Lung (tissue), 12 donors: Measurements from ENCODE around the gene FMN1. TPM values are rescaled to one million over a fixed set of nuclear protein-coding genes. Genes with fewer than 3 reads are reported as not detected.

Experiments
- ATAC-seq: fragments of 200-7000 bp; cut with Tn5 transposase; one replicate; pipeline ENCODE4 v1.9.1; 2020; ENCODE audit warnings: moderate number of reproducible peaks; ENCODE audit not compliant: insufficient read depth, low FRiP score
- DNase-seq, 3 donors: peaks; one replicate each; pipeline ENCODE4 v3.0.0-alpha.2; 2013 to 2017
- H3K27ac ChIP-seq, 2 donors: one replicate each; pipeline ENCODE4 v1.5.1; 2013; ENCODE audit warnings: mild to moderate bottlenecking in 2 of 2, moderate library complexity in 2 of 2, control low read depth in 1 of 2, inconsistent platforms in 1 of 2, low read depth in 1 of 2, low read length in 1 of 2
- H3K27me3 ChIP-seq, 3 donors: one replicate each; pipeline ENCODE4 v1.5.1; 2013; ENCODE audit warnings: low read length in 2 of 3; ENCODE audit not compliant: control insufficient read depth in 3 of 3, insufficient read depth in 3 of 3
- H3K36me3 ChIP-seq, 4 donors: one replicate each; pipeline ENCODE4 v1.5.1; 2013; ENCODE audit warnings: low read length in 4 of 4, mild to moderate bottlenecking in 1 of 4, moderate library complexity in 1 of 4; ENCODE audit not compliant: control insufficient read depth in 4 of 4, insufficient read depth in 4 of 4
- H3K4me1 ChIP-seq, 5 donors: one replicate each; pipeline ENCODE4 v1.5.1; 2013; ENCODE audit warnings: low read length in 5 of 5, mild to moderate bottlenecking in 2 of 5, moderate library complexity in 1 of 5; ENCODE audit not compliant: control insufficient read depth in 5 of 5, insufficient read depth in 5 of 5
- H3K4me3 ChIP-seq: one replicate; pipeline ENCODE4 v1.5.1; 2013; ENCODE audit warnings: mild to moderate bottlenecking, control low read depth, moderate library complexity
- H3K9ac ChIP-seq, 2 donors: one replicate each; pipeline ENCODE4 v1.5.1; 2013; ENCODE audit warnings: low read length in 2 of 2, control low read depth in 1 of 2; ENCODE audit not compliant: insufficient read depth in 1 of 2
- H3K9me3 ChIP-seq, 4 donors: one replicate each; pipeline ENCODE4 v1.5.1; 2013; ENCODE audit warnings: low read length in 3 of 4, mild to moderate bottlenecking in 1 of 4, moderate library complexity in 1 of 4; ENCODE audit not compliant: control insufficient read depth in 4 of 4, insufficient read depth in 3 of 4
- CTCF ChIP-seq: IDR thresholded peaks from 2 replicates; pipeline ENCODE4 v1.5.1; 2012; ENCODE audit warnings: mild to moderate bottlenecking; ENCODE audit errors: control extremely low read depth, extremely low read depth
- WGBS, 2 donors: extraction: QIAGEN DNeasy Blood & Tissue Kit; methylation state at CpG; one replicate each; pipeline ENCODE4 v1.1.7; 2013; 5-methylcytosine and 5-hydroxymethylcytosine counted together
- polyA plus RNA-seq, 2 donors: library from polyadenylated mRNA; stranded (reverse); fragments of 200-250 nt; gene quantifications; one replicate each; pipeline ENCODE4 v1.2.1, GENCODE V29; 2013
- total RNA-seq, 2 donors: library from RNA; depleted of rRNA in 1 of 2; stranded (reverse); fragments of >200 nt in 1 of 2; gene quantifications; one replicate each; pipeline ENCODE4 v1.2.1, GENCODE V29; 2014 to 2021
- donor health status: control.
- donor health status: control.
- donor health status: Bipolar disorder and iron deficiency.
- donor health status: healthy.
- donor health status: DM: yes; HTN: yes; CAD: no.

The FMN1 gene
- total and polyA plus RNA-seq, 4 donors, result 4.6 to 45.2 (median 15.7) TPM

- H3K36me3 ChIP-seq, result no peaks in the 10 kb centered on the region
- no peak overlapping the region for H3K27ac ChIP-seq
- H3K9me3 ChIP-seq, result no peaks in the 10 kb centered on the region
- 67 to 80% methylated on average over 2 of the region's 2 CpGs for WGBS, 2 donors
- H3K4me3 ChIP-seq, result no peak overlapping the region
- no peak for DNase-seq
- peaks cover 0 to 16% (median 0%) of the 10 kb centered on the region in 5 donors for H3K4me1 ChIP-seq
- TF ChIP-seq CTCF, result no peak
- H3K9ac ChIP-seq, result no peak overlapping the region
- no peak for ATAC-seq
- H3K27me3 ChIP-seq, result no peaks in the 10 kb centered on the region
Observed at GRCh38 chr15:33095641-33096040, 98.9 kb downstream of the FMN1 start.

GRCh38 chr15:33094336-33094735 lies 100.2 kb downstream of the FMN1 start:
- H3K9ac ChIP-seq, result no peak overlapping the region
- peak in 2 of 3 donors; percentile 29 to 59 for DNase-seq
- H3K36me3 ChIP-seq, result no peaks in the 10 kb centered on the region
- peaks cover 0 to 26% (median 0%) of the 10 kb centered on the region in 5 donors for H3K4me1 ChIP-seq
- no peaks in the 10 kb centered on the region for H3K27me3 ChIP-seq
- H3K27ac ChIP-seq, result no peak overlapping the region
- no peak for ATAC-seq
- H3K4me3 ChIP-seq, result no peak overlapping the region
- no peak for TF ChIP-seq CTCF
- WGBS, 2 donors, result 40 to 55% methylated on average over 2 of the region's 2 CpGs
- no peaks in the 10 kb centered on the region for H3K9me3 ChIP-seq

- no peak overlapping the region for H3K9ac ChIP-seq
- H3K9me3 ChIP-seq, result no peaks in the 10 kb centered on the region
- no peak for ATAC-seq
- H3K27ac ChIP-seq, result no peak overlapping the region
- no peak for TF ChIP-seq CTCF
- no peak overlapping the region for H3K4me3 ChIP-seq
- H3K4me1 ChIP-seq, result peaks cover 0 to 29% (median 0%) of the 10 kb centered on the region in 5 donors
- no peaks in the 10 kb centered on the region for H3K27me3 ChIP-seq
- no peak for DNase-seq
- H3K36me3 ChIP-seq, result no peaks in the 10 kb centered on the region
- 87 to 94% methylated on average over 2 of the region's 2 CpGs for WGBS, 2 donors
Observed at GRCh38 chr15:33093222-33093621, 101.3 kb downstream of the FMN1 start.

GRCh38 chr15:33091983-33092693 lies 102.4 kb downstream of the FMN1 start:
- TF ChIP-seq CTCF, result no peak
- ATAC-seq, result no peak
- Histone ChIP-seq H3K9ac (no peak overlapping the region), H3K9me3 (no peaks in the 10 kb centered on the region), H3K4me1 (peaks cover 0 to 29% (median 0%) of the 10 kb centered on the region in 5 donors), H3K36me3 (no peaks in the 10 kb centered on the region), H3K27me3 (no peaks in the 10 kb centered on the region), H3K4me3 (no peak overlapping the region), H3K27ac (no peak overlapping the region)
- WGBS, 2 donors, result 57 to 66% methylated on average over 15 of the region's 15 CpGs
- peak; percentile 38 to 62 (median 50) for DNase-seq
